GM23248 (cell line): Measurements from ENCODE around the gene PHACTR3. TPM values are rescaled to one million over a fixed set of nuclear protein-coding genes. Genes with fewer than 3 reads are reported as not detected.

Experiments used
- DNase-seq: peaks from one replicate; pipeline ENCODE4 v3.0.0-alpha.2; 2015
- H2AFZ ChIP-seq: fragments of 200-600 bp; sonication (generic); 2 replicates; pipeline ENCODE4 v1.6.1; 2016; ENCODE audit warnings: antibody characterized with exemption
- H3F3A ChIP-seq: fragments of 200-600 bp; sonication (generic); 2 replicates; pipeline ENCODE4 v1.6.1; 2016; ENCODE audit warnings: mild to moderate bottlenecking, antibody characterized with exemption, mixed run types; ENCODE audit not compliant: insufficient read depth
- H3K27ac ChIP-seq: fragments of 200-600 bp; sonication (generic); 2 replicates; pipeline ENCODE4 v1.5.1; 2016; ENCODE audit warnings: mild to moderate bottlenecking
- H3K27me3 ChIP-seq: fragments of 200-600 bp; sonication (generic); replicated peaks from 2 replicates; pipeline ENCODE4 v1.6.1; 2016; ENCODE audit warnings: mild to moderate bottlenecking; ENCODE audit not compliant: insufficient read depth
- H3K36me3 ChIP-seq: fragments of 200-600 bp; sonication (generic); 2 replicates; pipeline ENCODE4 v1.6.1; 2016; ENCODE audit warnings: low read depth, mild to moderate bottlenecking
- H3K4me1 ChIP-seq: fragments of 200-600 bp; sonication (generic); 2 replicates; pipeline ENCODE4 v1.6.1; 2016; ENCODE audit warnings: mild to moderate bottlenecking; ENCODE audit not compliant: insufficient read depth
- H3K4me2 ChIP-seq: fragments of 200-600 bp; sonication (generic); one replicate; pipeline ENCODE4 v1.6.1; 2016; ENCODE audit warnings: mild to moderate bottlenecking; ENCODE audit not compliant: unreplicated experiment
- H3K4me3 ChIP-seq: fragments of 200-600 bp; sonication (generic); 2 replicates; pipeline ENCODE4 v1.5.1; 2016; ENCODE audit warnings: mild to moderate bottlenecking
- H3K79me2 ChIP-seq: fragments of 200-600 bp; sonication (generic); 2 replicates; pipeline ENCODE4 v1.6.1; 2016; ENCODE audit warnings: mild to moderate bottlenecking; ENCODE audit not compliant: insufficient read depth
- H3K9ac ChIP-seq: fragments of 200-600 bp; sonication (generic); 2 replicates; pipeline ENCODE4 v1.6.1; 2016; ENCODE audit warnings: mild to moderate bottlenecking
- H3K9me2 ChIP-seq: fragments of 200-600 bp; sonication (generic); 2 replicates; pipeline ENCODE4 v1.6.1; 2016; ENCODE audit warnings: mixed run types, mild to moderate bottlenecking, moderate library complexity; ENCODE audit not compliant: insufficient read depth
- H3K9me3 ChIP-seq: fragments of 200-600 bp; sonication (generic); one replicate; pipeline ENCODE4 v1.6.1; 2017; ENCODE audit warnings: low read depth
- H4K20me1 ChIP-seq: fragments of 200-600 bp; sonication (generic); 2 replicates; pipeline ENCODE4 v1.6.0; 2016; ENCODE audit not compliant: insufficient read depth
- EZH2 ChIP-seq: fragments of 200-600 bp; sonication (generic); IDR thresholded peaks from 2 replicates; pipeline ENCODE4 v1.6.1; 2018; ENCODE audit warnings: antibody characterized with exemption, mild to moderate bottlenecking; ENCODE audit not compliant: insufficient read depth, poor library complexity, severe bottlenecking
- EZH2phosphoT487 ChIP-seq: fragments of 200-600 bp; sonication (generic); IDR thresholded peaks from 2 replicates; pipeline ENCODE4 v1.6.1; 2018; ENCODE audit warnings: antibody characterized with exemption, moderate library complexity, mild to moderate bottlenecking, low read depth; ENCODE audit not compliant: insufficient read depth
- WGBS, 2 experiments: methylation state at CpG; one replicate each; pipeline ENCODE4 v1.1.6; 2015 to 2017; ENCODE audit warnings: low lambda C conversion rate in 2 of 2, low coverage in 1 of 2; ENCODE audit errors: missing lambda C conversion rate in 2 of 2; 5-methylcytosine and 5-hydroxymethylcytosine counted together
- in situ Hi-C: fragments of 300-500 bp; cut with MboI; formaldehyde crosslinking; loops from 2 replicates; pipeline ENCODE4 v1.15.0; 2020
- polyA plus RNA-seq: library from polyadenylated mRNA; unstranded; fragments of >200 nt; fragmentation: Nextera tagmentation; extraction: Ambion mirVana; gene quantifications from 2 replicates; pipeline ENCODE4 v1.2.1, GENCODE V29; 2016
- total RNA-seq: library from RNA; depleted of rRNA; stranded (reverse); fragments of >200 nt; shearing (Covaris generic); gene quantifications from 2 replicates; pipeline ENCODE4 v1.2.3, GENCODE V29; 2014

PHACTR3 gene
- total and polyA plus RNA-seq, 2 experiments from 2014 or later: not detected

GRCh38 chr20:59806578-59806975, 202.2 kb downstream of the PHACTR3 start:
- no peaks in the 10 kb centered on the region for H3K79me2 ChIP-seq
- no peak overlapping the region for H3K4me3 ChIP-seq
- no peak overlapping the region for H3K9ac ChIP-seq
- no peaks in the 10 kb centered on the region for H3F3A ChIP-seq
- TF ChIP-seq EZH2: no peak
- TF ChIP-seq EZH2phosphoT487: no peak
- no peaks in the 10 kb centered on the region for H3K9me2 ChIP-seq
- H4K20me1 ChIP-seq: no peaks in the 10 kb centered on the region
- WGBS, 2 experiments: 80 to 81% methylated on average over 10 of the region's 10 CpGs
- peaks cover 6% of the 10 kb centered on the region; the same call in 1 of the 2 replicates for H3K27me3 ChIP-seq
- DNase-seq: no peak
- no peak overlapping the region for H2AFZ ChIP-seq
- H3K4me2 ChIP-seq: no peak overlapping the region
- H3K9me3 ChIP-seq: no peaks in the 10 kb centered on the region
- no peak overlapping the region for H3K27ac ChIP-seq
- in situ Hi-C loops: no loop called here
- H3K36me3 ChIP-seq: no peaks in the 10 kb centered on the region
- H3K4me1 ChIP-seq: no peaks in the 10 kb centered on the region

- in situ Hi-C loops: no loop called here
- H3K9me2 ChIP-seq: no peaks in the 10 kb centered on the region
- H3K27me3 ChIP-seq: peaks cover 6% of the 10 kb centered on the region; the same call in 1 of the 2 replicates
- no peak overlapping the region for H3K9ac ChIP-seq
- H3K4me3 ChIP-seq: no peak overlapping the region
- no peak overlapping the region for H3K27ac ChIP-seq
- DNase-seq: no peak
- H3F3A ChIP-seq: no peaks in the 10 kb centered on the region
- TF ChIP-seq EZH2phosphoT487 (no peak), EZH2 (no peak)
- WGBS, 2 experiments: 52 to 56% methylated on average over 17 of the region's 17 CpGs
- H4K20me1 ChIP-seq: no peaks in the 10 kb centered on the region
- no peaks in the 10 kb centered on the region for H3K9me3 ChIP-seq
- no peaks in the 10 kb centered on the region for H3K36me3 ChIP-seq
- H3K4me2 ChIP-seq: no peak overlapping the region
- no peaks in the 10 kb centered on the region for H3K4me1 ChIP-seq
- H2AFZ ChIP-seq: no peak overlapping the region
- no peaks in the 10 kb centered on the region for H3K79me2 ChIP-seq
Measured at GRCh38 chr20:59807909-59808728, 203.8 kb downstream of the PHACTR3 start.

- WGBS, 2 experiments: 58 to 65% methylated on average over 29 of the region's 29 CpGs
- H3K4me2 ChIP-seq: no peak overlapping the region
- H3K79me2 ChIP-seq: no peaks in the 10 kb centered on the region
- no peak overlapping the region for H3K9ac ChIP-seq
- H3K4me3 ChIP-seq: no peak overlapping the region
- H3K36me3 ChIP-seq: no peaks in the 10 kb centered on the region
- no peak overlapping the region for H3K27ac ChIP-seq
- no peak for DNase-seq
- in situ Hi-C loops: no loop called here
- H3K4me1 ChIP-seq: no peaks in the 10 kb centered on the region
- no peaks in the 10 kb centered on the region for H3F3A ChIP-seq
- H3K9me2 ChIP-seq: no peaks in the 10 kb centered on the region
- no peaks in the 10 kb centered on the region for H4K20me1 ChIP-seq
- H3K27me3 ChIP-seq: peaks cover 2% of the 10 kb centered on the region; the same call in 1 of the 2 replicates
- H3K9me3 ChIP-seq: no peaks in the 10 kb centered on the region
- H2AFZ ChIP-seq: no peak overlapping the region
- no peak for TF ChIP-seq EZH2phosphoT487
- no peak for TF ChIP-seq EZH2
Measured at GRCh38 chr20:59808729-59809381, 204.5 kb downstream of the PHACTR3 start.

- 49 to 52% methylated on average over 11 of the region's 11 CpGs for WGBS, 2 experiments
- H3K4me3 ChIP-seq: no peak overlapping the region
- H3K4me1 ChIP-seq: no peaks in the 10 kb centered on the region
- H3K9me3 ChIP-seq: no peaks in the 10 kb centered on the region
- no peaks in the 10 kb centered on the region for H3K79me2 ChIP-seq
- DNase-seq: no peak
- no peaks in the 10 kb centered on the region; the same call in 1 of the 2 replicates for H3K27me3 ChIP-seq
- H3K36me3 ChIP-seq: no peaks in the 10 kb centered on the region
- H2AFZ ChIP-seq: no peak overlapping the region
- in situ Hi-C loops: no loop called here
- no peaks in the 10 kb centered on the region for H3F3A ChIP-seq
- H3K4me2 ChIP-seq: no peak overlapping the region
- no peak overlapping the region for H3K27ac ChIP-seq
- no peak overlapping the region for H3K9ac ChIP-seq
- no peaks in the 10 kb centered on the region for H3K9me2 ChIP-seq
- no peaks in the 10 kb centered on the region for H4K20me1 ChIP-seq
- no peak for TF ChIP-seq EZH2
- TF ChIP-seq EZH2phosphoT487: no peak
Measured at GRCh38 chr20:59809630-59810448, 205.5 kb downstream of the PHACTR3 start.
